M059J (cell line): ENCODE results near the gene ARHGEF28. TPM values are rescaled to one million over a fixed set of nuclear protein-coding genes. Genes with fewer than 3 reads are reported as not detected.

Experiments used
- DNase-seq: peaks from one replicate; pipeline ENCODE4 v3.0.0-alpha.2; 2012; ENCODE audit warnings: low read depth
- total RNA-seq: library from RNA; depleted of rRNA; stranded (reverse); fragments of >200 nt; shearing (Covaris generic); gene quantifications from 2 replicates; pipeline ENCODE4 v1.2.3, GENCODE V29; 2014

ARHGEF28 gene
- total RNA-seq, 1 experiment from 2014 or later: 12.0 TPM

DNA sequence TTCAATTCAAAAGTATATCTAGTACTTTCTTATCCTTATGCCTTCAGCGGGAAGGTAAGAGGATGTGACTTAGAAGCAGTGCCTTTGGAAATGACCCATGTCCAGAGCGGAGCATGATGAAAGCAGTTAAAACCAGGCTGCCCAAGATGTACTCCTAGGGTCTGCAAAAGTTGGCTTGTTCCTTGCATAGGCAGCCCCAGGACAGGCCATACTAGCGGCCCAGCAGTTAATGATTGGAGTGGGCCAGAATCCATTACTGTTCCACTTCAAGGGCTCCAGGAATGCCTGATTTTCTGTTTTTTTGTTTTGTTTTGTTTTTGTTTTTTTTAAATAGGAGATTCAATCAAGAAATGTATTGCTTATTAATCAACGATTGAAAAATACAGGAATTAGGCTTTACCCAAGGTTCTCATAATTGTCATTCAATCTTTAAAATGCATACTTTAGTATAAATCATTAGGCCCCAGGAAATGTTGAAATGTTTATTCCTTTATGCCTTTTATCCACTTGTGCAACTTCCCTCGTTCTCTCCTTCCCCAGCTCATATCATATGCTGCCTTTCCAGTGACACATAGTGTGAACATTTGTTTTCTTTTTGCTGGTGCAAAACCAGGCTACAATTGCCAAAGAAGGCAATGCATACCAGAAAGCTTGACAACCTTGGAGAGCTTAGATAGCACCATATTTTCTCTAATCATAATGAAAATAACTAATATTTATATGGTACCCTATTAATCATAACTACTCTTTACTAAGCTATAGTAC, 190.8 kb downstream of the ARHGEF28 start:
- DNase-seq: no peak

DNA sequence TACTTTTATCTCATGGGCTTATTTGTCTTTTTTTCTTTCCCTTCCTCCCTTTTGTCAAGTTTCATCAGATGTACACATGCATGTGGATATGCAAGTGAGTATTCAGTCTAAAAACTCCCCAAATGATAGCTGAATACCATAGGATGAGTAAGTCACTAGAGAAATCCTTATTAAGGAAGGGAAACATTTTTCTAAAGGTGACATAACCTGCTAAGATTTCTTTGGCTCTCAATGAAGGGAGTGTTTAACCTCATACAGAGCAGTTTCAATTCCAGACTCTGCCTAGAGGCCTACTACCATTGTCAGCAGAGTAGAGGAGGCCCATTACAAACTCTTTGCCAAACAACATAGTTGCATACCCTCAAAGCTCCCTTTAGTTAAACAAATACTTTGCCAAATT, 192.4 kb downstream of the ARHGEF28 start:
- peak; percentile 45 for DNase-seq

GRCh38 chr5:73820326-73820725, 194.3 kb downstream of the ARHGEF28 start:
- no peak for DNase-seq

GRCh38 chr5:73821003-73821402, 195.0 kb downstream of the ARHGEF28 start:
- DNase-seq: no peak

- no peak for DNase-seq
Observed at GRCh38 chr5:73822278-73822988, 196.4 kb downstream of the ARHGEF28 start.

GRCh38 chr5:73822989-73823339, 197.0 kb downstream of the ARHGEF28 start:
- DNase-seq: peak; percentile 56

- DNase-seq: peak; percentile 41
Observed at GRCh38 chr5:73823508-73823925, 197.5 kb downstream of the ARHGEF28 start.

DNA sequence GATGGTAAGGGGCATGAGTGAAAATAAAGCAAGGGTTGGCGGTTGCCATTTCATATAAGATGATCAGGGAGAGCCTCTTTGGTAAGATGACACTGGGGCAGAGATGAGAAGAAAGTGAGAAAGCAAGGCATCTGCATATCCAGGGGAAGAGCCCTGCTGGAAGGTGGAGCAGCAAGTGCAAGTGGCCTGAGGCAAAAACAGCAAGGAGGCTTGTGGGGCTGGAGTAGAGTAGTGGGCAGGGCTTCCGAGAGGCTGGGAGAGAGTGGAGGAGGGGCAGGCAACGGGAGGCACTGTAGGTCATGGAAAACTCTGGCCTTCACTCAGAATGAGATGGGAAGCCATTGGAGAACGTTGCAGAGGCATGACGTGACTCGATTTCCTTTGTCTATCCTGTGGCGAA, 199.2 kb downstream of the ARHGEF28 start:
- DNase-seq: no peak

- no peak for DNase-seq
Observed at GRCh38 chr5:73825736-73826135, 199.7 kb downstream of the ARHGEF28 start.

- peak; percentile 79 for DNase-seq
Observed at GRCh38 chr5:73826301-73827105, 200.5 kb downstream of the ARHGEF28 start.

GRCh38 chr5:73827106-73827450, 201.1 kb downstream of the ARHGEF28 start:
- DNase-seq: no peak

DNA sequence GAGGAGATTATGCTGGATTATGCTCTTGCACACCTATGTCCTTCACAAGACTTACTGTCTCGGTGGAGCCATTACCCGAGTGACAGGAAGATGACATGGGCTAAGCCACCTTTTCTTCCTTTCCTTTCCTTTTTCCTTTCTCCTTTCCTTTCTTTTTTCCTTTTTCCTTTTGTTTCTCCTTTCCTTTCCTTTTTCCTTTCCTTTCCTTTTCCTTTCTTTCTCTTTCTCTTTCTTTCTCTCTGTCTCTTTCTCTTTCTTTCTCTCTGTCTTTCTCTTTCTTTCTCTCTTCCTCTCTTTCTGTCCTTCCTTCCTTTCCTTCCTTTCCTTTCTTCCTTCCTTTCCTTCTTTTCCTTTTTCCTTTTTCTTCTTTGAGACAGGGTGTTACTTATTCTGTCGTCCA, 202.5 kb downstream of the ARHGEF28 start:
- DNase-seq: no peak

DNA sequence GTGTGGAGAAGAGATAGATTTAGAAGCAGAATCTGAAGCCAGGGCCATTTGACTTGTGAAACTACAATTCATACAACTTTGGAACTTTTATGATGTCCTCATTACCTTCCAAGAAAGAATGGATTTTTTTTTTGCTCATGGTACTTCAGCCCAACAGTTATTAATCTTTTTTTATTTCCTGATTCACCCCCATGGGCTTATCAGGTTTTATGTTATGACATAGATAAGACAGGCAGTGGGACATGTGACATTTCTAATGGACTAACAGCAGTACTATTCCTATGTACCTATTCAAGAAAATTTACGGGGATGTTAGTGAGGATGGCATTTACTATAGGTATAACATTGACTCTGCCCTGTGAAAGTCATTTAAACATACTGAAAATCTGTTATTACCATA, 204.7 kb downstream of the ARHGEF28 start:
- no peak for DNase-seq

GRCh38 chr5:73831066-73831465, 205.1 kb downstream of the ARHGEF28 start:
- DNase-seq: no peak

DNA sequence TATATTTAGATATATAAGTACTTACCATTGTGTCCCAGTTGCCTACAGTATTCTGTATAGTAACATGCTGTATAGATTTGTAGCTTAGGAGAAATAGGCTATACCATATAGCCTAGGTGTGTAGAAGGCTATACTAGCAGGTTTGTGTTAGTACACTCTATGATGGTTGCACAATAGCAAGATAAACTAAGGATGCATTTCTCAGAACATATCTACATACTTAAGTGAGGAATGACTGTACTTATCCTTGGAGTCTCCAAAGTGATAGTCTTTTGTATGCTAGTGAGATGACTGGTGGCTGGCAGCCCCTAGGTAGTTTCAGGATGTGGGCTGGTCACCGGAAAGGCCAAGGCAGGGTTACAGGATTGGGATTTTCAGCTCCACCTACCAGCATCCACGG, 208.7 kb downstream of the ARHGEF28 start:
- no peak for DNase-seq

GRCh38 chr5:73835726-73836125, 209.7 kb downstream of the ARHGEF28 start:
- DNase-seq: no peak

GRCh38 chr5:73836607-73837006, 210.6 kb downstream of the ARHGEF28 start:
- no peak for DNase-seq

DNA sequence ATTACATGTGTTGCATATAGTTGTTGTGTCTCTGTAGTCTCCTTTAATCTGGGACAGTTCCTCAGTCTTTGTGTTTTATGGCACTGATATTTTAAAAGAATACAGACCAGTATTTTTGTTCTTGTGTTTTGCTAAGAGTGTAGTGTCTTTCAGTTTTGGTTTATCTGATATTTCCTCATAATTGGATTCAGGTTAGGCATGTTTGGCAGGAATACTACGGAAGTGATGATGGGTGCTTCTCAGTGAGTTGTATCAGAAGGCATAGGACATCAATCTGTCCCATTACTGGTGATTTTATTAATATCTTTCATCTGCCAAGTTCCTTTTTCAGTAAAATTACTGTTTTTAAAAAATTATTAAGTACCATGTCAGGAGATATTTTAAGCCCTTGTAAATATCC, 212.9 kb downstream of the ARHGEF28 start:
- no peak for DNase-seq

GRCh38 chr5:73841641-73842040, 215.6 kb downstream of the ARHGEF28 start:
- DNase-seq: no peak

DNA sequence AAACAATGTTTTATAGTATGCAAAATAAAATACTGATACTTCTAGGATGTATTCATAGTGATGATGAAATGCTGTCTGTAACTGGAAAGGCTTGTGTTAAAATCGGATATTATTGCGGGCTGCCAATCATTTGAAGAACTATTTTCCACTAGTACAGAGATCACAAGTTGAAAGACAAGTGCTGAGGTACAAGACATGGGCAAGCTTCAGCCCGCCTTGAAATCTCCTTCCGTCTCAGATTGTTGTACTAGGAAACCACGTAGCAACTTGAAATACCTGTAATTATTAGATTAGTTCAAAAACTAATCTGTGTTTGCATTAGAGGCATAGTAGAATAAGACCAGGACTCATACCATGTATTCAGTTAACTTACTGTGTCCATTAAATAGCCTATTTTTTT, 218.2 kb downstream of the ARHGEF28 start:
- DNase-seq: no peak

- DNase-seq: no peak
Observed at GRCh38 chr5:73851471-73852181, 225.6 kb downstream of the ARHGEF28 start.

- DNase-seq: peak; percentile 89
Observed at GRCh38 chr5:73853091-73853490, 227.1 kb downstream of the ARHGEF28 start.
